ENCODE results near the gene AADACL3.
"Not testable (repeated sequence)": the region's sequence is repeated elsewhere in the genome, so short reads cannot be mapped to it uniquely, and the experiment has no call there.

Gene AADACL3

GRCh38 chr1:12714710-12715475 lies 1.0 kb upstream of the AADACL3 start:
- DNase-seq (ENCODE audit: low read depth in 2 of 3, low spot score in 1 of 3): no peak

DNA sequence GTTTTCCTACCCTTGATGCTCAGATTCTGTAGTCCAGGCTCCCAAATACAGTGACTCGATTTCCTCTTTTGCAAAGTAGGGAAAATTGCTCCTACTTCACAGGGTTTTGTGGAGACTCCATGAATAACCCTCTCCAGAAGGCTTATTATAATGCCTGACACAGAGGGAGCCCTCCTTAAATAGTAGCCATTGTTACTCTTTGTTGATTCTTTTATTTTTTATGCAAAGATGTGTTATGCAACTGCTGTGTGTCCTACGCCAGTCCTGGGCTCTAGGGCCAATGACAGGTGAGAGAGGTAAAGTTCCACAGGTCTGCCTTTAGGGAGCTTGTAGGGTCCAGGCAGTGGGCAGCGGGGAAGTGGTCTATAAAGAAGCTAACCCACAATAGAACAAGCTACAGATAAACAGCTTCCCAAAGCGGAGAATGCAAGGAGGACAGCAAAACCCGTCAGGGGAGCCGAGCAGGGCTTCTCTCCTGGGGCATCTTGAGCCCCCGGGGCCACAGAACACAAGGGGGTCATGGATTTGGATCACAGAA lies 1.5 kb downstream of the AADACL3 start:
- DNase-seq (ENCODE audit: low read depth in 2 of 3, low spot score in 1 of 3): no peak

- DNase-seq (ENCODE audit: low read depth in 2 of 3, low spot score in 1 of 3): no peak
Observed at GRCh38 chr1:12722626-12723025, 6.7 kb downstream of the AADACL3 start.

DNA sequence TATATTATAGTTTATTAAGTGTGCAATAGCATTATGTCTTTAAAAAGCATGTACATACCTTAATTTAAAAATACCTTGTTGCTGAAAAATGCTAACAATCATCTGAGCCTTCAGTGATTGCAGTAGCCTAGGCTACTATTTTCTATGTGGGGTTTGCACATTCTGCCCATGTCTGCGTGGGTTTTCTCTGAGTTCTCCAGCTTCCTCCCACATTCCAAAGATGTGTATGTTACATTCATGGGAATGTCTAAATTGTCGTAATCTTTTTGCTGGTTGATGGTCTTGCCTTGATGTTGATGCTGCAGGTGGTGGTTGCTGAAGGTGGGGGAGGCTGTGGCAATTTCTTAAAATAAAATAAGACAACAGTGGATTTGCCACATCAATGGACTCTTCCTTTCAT lies 12.5 kb downstream of the AADACL3 start:
- DNase-seq (ENCODE audit: low read depth in 2 of 3, low spot score in 1 of 3): no peak

- DNase-seq (ENCODE audit: low read depth in 2 of 3, low spot score in 1 of 3): no peak
Observed at GRCh38 chr1:12730156-12730555, 14.2 kb downstream of the AADACL3 start.

DNA sequence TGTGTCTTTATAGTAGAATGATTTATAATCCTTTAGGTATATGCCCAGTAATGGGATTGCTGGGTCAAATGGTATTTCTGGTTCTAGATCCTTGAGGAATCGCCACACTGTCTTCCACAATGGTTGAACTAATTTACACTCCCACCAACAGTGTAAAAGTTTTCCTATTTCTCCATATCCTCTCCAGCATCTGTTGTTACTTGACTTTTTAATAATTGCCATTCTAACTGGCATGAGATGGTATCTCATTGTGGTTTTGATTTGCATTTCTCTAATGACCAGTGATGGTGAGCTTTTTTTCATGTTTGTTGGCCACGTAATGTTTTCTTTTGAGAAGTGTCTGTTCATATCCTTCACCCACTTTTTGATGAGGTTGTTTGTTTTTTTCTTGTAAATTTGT lies 15.2 kb downstream of the AADACL3 start:
- not testable (repeated sequence) for DNase-seq (ENCODE audit: low read depth in 2 of 3, low spot score in 1 of 3)

GRCh38 chr1:12734651-12735050 lies 18.7 kb downstream of the AADACL3 start:
- DNase-seq (ENCODE audit: low read depth in 2 of 3, low spot score in 1 of 3): no peak

- no peak for DNase-seq (ENCODE audit: low read depth in 2 of 3, low spot score in 1 of 3)
Observed at GRCh38 chr1:12738934-12739333, 23.0 kb downstream of the AADACL3 start.

GRCh38 chr1:12739613-12740012 lies 23.7 kb downstream of the AADACL3 start:
- no peak for DNase-seq (ENCODE audit: low read depth in 2 of 3, low spot score in 1 of 3)

DNA sequence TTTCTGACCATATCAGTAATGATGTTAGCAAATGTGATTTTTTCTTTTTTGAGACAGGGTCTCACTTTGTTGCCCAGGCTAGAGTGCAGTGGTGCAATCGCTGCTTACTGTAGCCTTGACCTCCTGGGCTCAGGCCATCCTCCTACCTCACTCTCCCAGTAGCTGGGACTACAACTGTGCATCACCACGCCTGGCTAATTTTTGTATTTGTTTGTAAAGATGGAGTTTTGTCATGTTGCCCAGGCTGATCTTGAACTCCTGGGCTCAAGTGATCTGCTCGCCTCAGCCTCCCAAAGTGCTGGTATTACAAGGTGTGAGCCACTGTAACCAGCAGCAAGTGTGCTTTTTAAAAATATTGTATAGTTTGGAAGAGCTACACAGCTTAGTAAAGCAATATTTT lies 26.0 kb downstream of the AADACL3 start:
- no peak for DNase-seq (ENCODE audit: low read depth in 2 of 3, low spot score in 1 of 3)

DNA sequence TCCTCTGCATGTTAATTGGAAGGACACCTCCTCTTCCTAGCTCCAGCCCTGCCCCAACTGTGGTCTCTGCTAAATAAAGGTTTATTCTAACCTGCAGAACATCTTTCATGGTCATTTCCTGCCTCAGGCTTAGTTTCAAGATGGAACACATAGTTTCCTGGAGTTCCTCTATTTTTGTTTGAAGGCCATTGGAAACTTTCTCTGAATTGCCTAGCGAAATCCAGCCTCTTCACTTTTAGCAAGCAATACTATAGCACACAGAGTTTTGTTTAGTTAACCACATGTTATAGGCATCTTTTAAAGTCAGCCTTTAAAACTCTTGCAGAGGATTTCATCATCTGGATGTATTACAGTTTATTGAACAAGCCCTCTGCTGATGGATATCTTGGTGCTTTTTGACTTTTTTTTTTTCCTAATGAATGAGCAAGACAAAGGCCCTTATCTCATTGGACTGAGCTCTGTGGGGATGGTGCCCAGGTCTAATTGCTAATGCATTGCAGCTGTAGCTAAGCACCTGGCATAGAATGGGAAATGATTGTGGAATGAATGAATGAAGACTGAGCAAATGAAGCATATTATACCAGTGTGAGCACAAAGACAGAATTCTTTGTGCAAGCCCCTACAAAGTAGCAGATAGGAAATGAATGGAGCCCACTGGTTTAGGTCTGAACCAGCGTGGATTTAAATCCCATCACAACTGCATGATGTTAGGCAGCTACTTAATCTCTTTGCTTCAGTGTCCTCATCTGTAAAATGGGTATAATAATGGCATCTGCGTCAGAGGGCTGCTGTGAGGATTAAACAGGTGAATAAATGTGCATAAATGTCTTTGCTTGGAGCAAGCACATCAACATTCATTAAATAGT lies 29.4 kb downstream of the AADACL3 start:
- no peak for DNase-seq (ENCODE audit: low read depth in 2 of 3, low spot score in 1 of 3)

DNA sequence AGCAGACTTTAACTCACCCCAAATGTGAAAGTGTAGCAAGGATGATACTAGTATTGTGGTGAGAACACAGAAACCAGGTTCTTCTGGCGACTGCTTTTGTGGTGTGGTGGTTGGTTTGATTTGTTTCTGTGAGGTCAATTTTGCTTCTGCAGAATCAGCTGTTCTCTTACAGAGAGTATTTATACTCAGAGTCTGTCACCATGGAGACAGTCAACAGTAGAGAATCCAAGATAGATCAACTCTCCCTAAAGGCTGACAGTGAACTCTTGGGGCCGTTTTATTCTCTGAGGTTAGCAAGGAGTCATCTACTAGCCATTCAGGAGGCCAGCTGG lies 30.0 kb downstream of the AADACL3 start, which contains the start of gene CFAP107:
CFAP107 (plus strand) TSS at position 209 of the 332 bp plus-strand sequence. CDS start 231 bp downstream, outside the sequence.
- no peak for DNase-seq (ENCODE audit: low read depth in 2 of 3, low spot score in 1 of 3)

- no peak for DNase-seq (ENCODE audit: low read depth in 2 of 3, low spot score in 1 of 3)
Observed at GRCh38 chr1:12748778-12749355, 33.0 kb downstream of the AADACL3 start.

DNA sequence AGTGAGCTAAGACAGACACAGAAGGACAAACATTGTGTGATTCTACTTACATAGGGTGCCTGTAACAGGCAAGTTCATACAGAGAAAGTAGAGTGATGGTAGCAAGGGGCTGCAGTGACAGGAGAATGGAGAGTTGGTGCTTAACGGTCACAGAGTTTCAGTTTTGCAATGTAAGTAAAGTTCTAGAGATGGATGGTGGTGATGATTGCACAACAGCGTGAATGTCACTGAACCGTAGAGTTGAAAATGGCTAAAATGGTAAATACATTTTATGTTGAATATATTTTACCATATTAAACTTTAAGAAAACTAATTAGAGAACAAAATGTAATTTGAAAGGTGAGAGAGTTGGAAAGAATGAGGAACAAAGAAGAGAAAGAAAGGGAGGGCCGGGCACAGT lies 38.8 kb downstream of the AADACL3 start:
- no peak for DNase-seq (ENCODE audit: low read depth in 2 of 3, low spot score in 1 of 3)

GRCh38 chr1:12756273-12756672 lies 40.4 kb downstream of the AADACL3 start:
- no peak for DNase-seq (ENCODE audit: low read depth in 2 of 3, low spot score in 1 of 3)

DNA sequence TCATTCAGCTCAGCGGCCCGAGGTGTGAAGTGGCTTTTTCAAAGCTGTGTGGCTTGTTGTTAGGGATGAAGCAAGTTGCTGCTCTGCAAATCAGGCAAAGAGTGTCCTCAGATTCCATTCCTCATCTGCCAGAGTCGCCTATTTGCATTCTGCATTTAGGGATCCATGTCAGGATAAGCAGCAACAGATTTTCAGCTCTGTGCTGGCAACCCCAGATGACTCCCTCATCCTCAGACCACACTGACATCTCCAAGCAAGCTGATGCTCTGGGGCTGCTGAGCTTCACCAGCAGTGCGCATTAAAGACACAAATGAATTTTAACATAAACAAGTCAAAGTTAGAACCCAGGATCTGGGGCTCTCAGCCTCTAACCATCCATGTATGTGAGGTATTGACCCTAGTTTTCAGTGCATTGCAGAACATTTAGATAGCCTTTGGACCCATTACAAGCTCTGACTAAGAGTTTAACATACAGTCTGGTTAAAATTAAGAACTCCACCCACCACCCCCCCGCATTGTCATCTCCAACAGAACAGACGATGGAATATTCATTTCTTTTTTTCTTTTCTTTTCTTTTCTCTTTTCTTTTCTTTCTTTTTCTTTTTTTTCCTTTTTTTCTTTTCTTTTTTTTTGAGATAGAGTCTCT lies 41.0 kb downstream of the AADACL3 start:
- DNase-seq (ENCODE audit: low read depth in 2 of 3, low spot score in 1 of 3): no peak

DNA sequence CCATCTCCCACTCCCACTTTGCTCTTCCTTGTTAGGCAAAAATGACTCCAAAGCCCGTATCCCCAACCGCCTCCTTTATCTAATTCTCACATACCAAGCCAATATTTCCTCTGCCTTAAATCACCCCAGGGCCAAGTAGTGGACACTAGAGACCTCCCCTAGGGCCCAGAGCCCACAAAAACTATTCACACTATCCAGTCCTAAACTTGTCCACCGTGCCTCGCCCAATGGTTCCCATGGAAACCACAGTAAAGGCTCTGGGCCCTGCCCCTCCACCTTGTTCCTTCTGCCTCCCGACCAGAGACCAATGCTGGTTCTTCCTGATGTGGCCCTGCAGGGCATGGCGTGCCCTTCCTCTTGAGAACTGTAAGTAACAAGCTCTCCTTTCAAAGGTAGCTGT lies 41.9 kb downstream of the AADACL3 start:
- no peak for DNase-seq (ENCODE audit: low read depth in 2 of 3, low spot score in 1 of 3)

DNA sequence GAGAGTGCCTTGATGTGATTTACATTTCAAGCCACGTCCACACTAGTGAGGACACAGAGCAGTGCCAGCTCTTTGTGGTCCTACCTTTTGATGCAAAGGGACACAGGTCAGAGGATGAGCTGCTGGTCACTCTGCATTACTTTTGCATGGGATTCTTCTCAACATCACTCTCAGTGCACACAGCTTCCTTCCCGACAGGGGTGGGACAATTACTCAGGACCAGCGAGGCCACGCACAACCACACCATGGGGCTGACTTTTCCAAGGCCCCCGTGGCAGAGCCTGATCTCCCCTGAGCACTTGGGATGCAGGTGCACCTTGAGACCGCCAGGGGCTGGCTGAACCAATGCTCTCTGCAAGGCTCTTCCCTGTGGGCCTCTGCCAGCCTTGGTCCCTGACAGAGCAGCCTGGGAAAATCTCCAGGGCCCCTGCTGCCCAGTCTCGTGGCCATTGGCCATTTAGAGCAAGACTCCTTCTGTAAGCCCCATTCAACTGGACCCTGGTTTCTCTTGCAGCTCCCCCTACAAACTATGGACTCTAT lies 44.4 kb downstream of the AADACL3 start:
- no peak for DNase-seq (ENCODE audit: low read depth in 2 of 3, low spot score in 1 of 3)

GRCh38 chr1:12761781-12762180 lies 45.9 kb downstream of the AADACL3 start:
- no peak for DNase-seq (ENCODE audit: low read depth in 2 of 3, low spot score in 1 of 3)

GRCh38 chr1:12762766-12763165 lies 46.9 kb downstream of the AADACL3 start:
- no peak for DNase-seq (ENCODE audit: low read depth in 2 of 3, low spot score in 1 of 3)

GRCh38 chr1:12763479-12763878 lies 47.6 kb downstream of the AADACL3 start:
- no peak for DNase-seq (ENCODE audit: low read depth in 2 of 3, low spot score in 1 of 3)

All from stimulated activated CD4-positive, alpha-beta T cell treated with anti-CD3 and anti-CD28 coated beads, Interleukin-12 subunit alpha, Interleukin-12 subunit beta, amount 100 ng/mL, for 48 hours (primary cell).